OCI-LY7 (cell line): ENCODE results near the gene SLC45A1. TPM values are rescaled to one million over a fixed set of nuclear protein-coding genes. Genes with fewer than 3 reads are reported as not detected.

Experiments
- BruUV-seq: library from RNA; stranded (reverse); fragments of 400-500 nt; replicated peaks from 2 replicates; lab custom pipeline; 2021; lab: Mats Ljungman, UMichigan
- CTCF ChIA-PET: fragments of 300-600 bp; sonication (Branson Sonifier 250); formaldehyde crosslinking; loops from one replicate; lab custom pipeline; 2022; ENCODE audit warnings: antibody characterized with exemption; ENCODE audit not compliant: unreplicated experiment; lab: Charles Lee
- POLR2A ChIA-PET: fragments of 300-600 bp; sonication (Branson Sonifier 250); formaldehyde crosslinking; loops from one replicate; lab custom pipeline; 2022; ENCODE audit warnings: antibody characterized with exemption; lab: Charles Lee
- DNase-seq: peaks from one replicate; pipeline ENCODE4 v3.0.0-alpha.2; 2015; ENCODE audit warnings: low spot score
- H2AFZ ChIP-seq: fragments of 200-600 bp; sonication (generic), shearing (Covaris generic); 2 replicates; pipeline ENCODE4 v1.6.1; 2014; ENCODE audit warnings: mild to moderate bottlenecking, antibody characterized with exemption, low read length, moderate library complexity
- H3K27ac ChIP-seq: fragments of 200-600 bp; sonication (generic); 2 replicates; pipeline ENCODE4 v1.5.1; 2014; ENCODE audit warnings: mixed run types, low read depth, mild to moderate bottlenecking, moderate library complexity, low read length, inconsistent platforms; ENCODE audit not compliant: poor library complexity, severe bottlenecking
- H3K36me3 ChIP-seq: fragments of 200-600 bp; sonication (generic); 2 replicates; pipeline ENCODE4 v1.6.1; 2014; ENCODE audit warnings: mild to moderate bottlenecking, antibody characterized with exemption, low read length, moderate library complexity, mixed read lengths; ENCODE audit not compliant: insufficient read depth
- H3K4me1 ChIP-seq: fragments of 200-600 bp; sonication (generic); 2 replicates; pipeline ENCODE4 v1.5.1; 2014; ENCODE audit warnings: mild to moderate bottlenecking, low read length; ENCODE audit not compliant: insufficient read depth, poor library complexity, severe bottlenecking
- H3K4me2 ChIP-seq: fragments of 200-600 bp; sonication (generic); 2 replicates; pipeline ENCODE4 v1.6.1; 2014; ENCODE audit warnings: mild to moderate bottlenecking, low read length
- H3K4me3 ChIP-seq: fragments of 200-600 bp; sonication (generic); 2 replicates; pipeline ENCODE4 v1.5.1; 2014; ENCODE audit warnings: mild to moderate bottlenecking, low read depth, low read length; ENCODE audit not compliant: poor library complexity, severe bottlenecking
- H3K79me2 ChIP-seq: fragments of 200-600 bp; sonication (generic); 2 replicates; pipeline ENCODE4 v1.6.1; 2016; ENCODE audit warnings: low read depth, mild to moderate bottlenecking, low read length, moderate library complexity, mixed read lengths; ENCODE audit not compliant: insufficient read depth
- H3K9me2 ChIP-seq: fragments of 200-600 bp; sonication (generic); 2 replicates; pipeline ENCODE4 v1.6.1; 2016; ENCODE audit warnings: mild to moderate bottlenecking, low read length, mixed read lengths; ENCODE audit not compliant: insufficient read depth
- H3K9me3 ChIP-seq: fragments of 200-600 bp; sonication (generic); 2 replicates; pipeline ENCODE4 v1.6.1; 2014; ENCODE audit warnings: mild to moderate bottlenecking, mixed run types, low read length, mixed read lengths
- H4K20me1 ChIP-seq: fragments of 200-600 bp; sonication (generic); 2 replicates; pipeline ENCODE4 v1.6.1; 2014; ENCODE audit warnings: mild to moderate bottlenecking, antibody characterized with exemption, low read length, moderate library complexity, mixed read lengths; ENCODE audit not compliant: insufficient read depth
- CTCF ChIP-seq: fragments of 200-600 bp; sonication (generic); conservative IDR thresholded peaks from 2 replicates; pipeline ENCODE4 v1.5.1; 2014; ENCODE audit warnings: mild to moderate bottlenecking, antibody characterized with exemption, low read length, moderate library complexity, mixed read lengths
- EZH2phosphoT487 ChIP-seq: fragments of 200-600 bp; sonication (generic); IDR thresholded peaks from 2 replicates; pipeline ENCODE4 v1.6.1; 2018; ENCODE audit warnings: low read depth, borderline replicate concordance, mild to moderate bottlenecking, mixed run types, antibody characterized with exemption, low read length, moderate library complexity, mixed read lengths
- intact Hi-C: fragments of 100-400 bp; cut with micrococcal nuclease; formaldehyde crosslinking; loops from one replicate; pipeline ENCODE4 v1.10.0; 2022; ENCODE audit not compliant: unreplicated experiment
- total RNA-seq, 2 experiments: library from RNA; depleted of rRNA in 1 of 2; stranded (reverse); fragments of >200 nt in 1 of 2; shearing (Covaris generic) in 1 of 2; gene quantifications; 2 replicates each; pipeline ENCODE4 v1.2.3, GENCODE V29; 2014 to 2022

Gene SLC45A1
- total RNA-seq, 2 experiments from 2014 or later = not detected

- H3K9me2 ChIP-seq = no peaks in the 10 kb centered on the region
- no peak overlapping the region for H3K4me2 ChIP-seq
- ChIA-PET CTCF (no interaction called here), POLR2A (no interaction called here)
- H4K20me1 ChIP-seq = no peaks in the 10 kb centered on the region
- H3K4me3 ChIP-seq = no peak overlapping the region
- no peaks in the 10 kb centered on the region for H3K36me3 ChIP-seq
- TF ChIP-seq CTCF = no peak
- TF ChIP-seq EZH2phosphoT487 = no peak
- no peak overlapping the region for H3K27ac ChIP-seq
- H3K79me2 ChIP-seq = no peaks in the 10 kb centered on the region
- H3K9me3 ChIP-seq = no peaks in the 10 kb centered on the region
- no peaks in the 10 kb centered on the region for H3K4me1 ChIP-seq
- no TSS peak for BruUV-seq
- no peak overlapping the region for H2AFZ ChIP-seq
- DNase-seq = no peak
- intact Hi-C loops = no loop called here
These were observed 25.6 kb downstream of the SLC45A1 start for GRCh38 chr1:8343464-8344001.

GRCh38 chr1:8344893-8345507 lies 27.1 kb downstream of the SLC45A1 start:
- CTCF ChIA-PET = no interaction called here
- Histone ChIP-seq H3K27ac (no peak overlapping the region), H3K4me2 (no peak overlapping the region), H3K9me3 (no peaks in the 10 kb centered on the region), H3K36me3 (no peaks in the 10 kb centered on the region), H3K9me2 (no peaks in the 10 kb centered on the region), H4K20me1 (no peaks in the 10 kb centered on the region), H3K4me3 (no peak overlapping the region), H3K4me1 (no peaks in the 10 kb centered on the region), H2AFZ (no peak overlapping the region), H3K79me2 (no peaks in the 10 kb centered on the region)
- DNase-seq = no peak
- POLR2A ChIA-PET = no interaction called here
- intact Hi-C loops = no loop called here
- no TSS peak for BruUV-seq
- TF ChIP-seq EZH2phosphoT487 (no peak), CTCF (no peak)

GRCh38 chr1:8345621-8346415 lies 27.9 kb downstream of the SLC45A1 start:
- BruUV-seq = no TSS peak
- Histone ChIP-seq H3K4me3 (no peak overlapping the region), H3K9me2 (no peaks in the 10 kb centered on the region), H2AFZ (no peak overlapping the region), H3K27ac (no peak overlapping the region), H3K9me3 (no peaks in the 10 kb centered on the region), H4K20me1 (no peaks in the 10 kb centered on the region), H3K4me2 (no peak overlapping the region), H3K36me3 (no peaks in the 10 kb centered on the region), H3K4me1 (no peaks in the 10 kb centered on the region), H3K79me2 (no peaks in the 10 kb centered on the region)
- ChIA-PET POLR2A (no interaction called here), CTCF (no interaction called here)
- intact Hi-C loops = no loop called here
- DNase-seq = no peak
- TF ChIP-seq EZH2phosphoT487 (no peak), CTCF (no peak)
